ENCODE data around the gene ZEB1. TPM values are rescaled to one million over a fixed set of nuclear protein-coding genes. Genes with fewer than 3 reads are reported as not detected.

The ZEB1 gene
- total RNA-seq, 2 donors from 2014 or later, result 15.0 to 28.2 TPM

DNA sequence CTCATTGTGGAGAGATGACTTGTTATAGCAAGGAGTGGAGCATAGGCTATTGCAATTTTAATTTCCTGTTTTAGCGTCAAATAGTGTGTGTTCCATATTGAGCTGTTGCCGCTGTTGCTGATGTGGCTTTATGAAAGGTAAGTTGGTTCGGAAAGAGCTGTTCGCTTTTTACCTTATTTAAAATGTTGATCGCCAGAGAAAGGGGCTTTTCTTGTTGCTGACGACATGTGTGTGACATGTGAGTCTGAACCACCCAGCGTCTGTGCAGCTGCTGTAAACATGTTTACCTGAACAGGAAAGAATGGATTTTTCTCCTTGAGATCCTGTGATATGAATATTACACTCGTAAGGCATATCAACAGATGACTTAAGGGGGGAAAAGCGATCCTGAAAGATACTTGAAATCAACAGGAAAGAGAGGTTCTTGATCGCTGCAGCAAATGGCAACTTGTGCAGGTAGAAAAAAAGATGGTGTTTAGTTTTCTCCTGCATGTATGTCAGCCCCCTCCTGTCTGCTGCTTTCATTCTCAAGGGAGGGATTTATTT is 2.5 kb downstream of the ZEB1 start:
- no peaks in the 10 kb centered on the region for H3K36me3 ChIP-seq
- H3K27ac ChIP-seq, result peak overlapping the region; percentile 85 to 88
- TF ChIP-seq POLR2A (IDR thresholded peaks at IDR 0.05) (no peak), POLR2AphosphoS5 (IDR thresholded peaks at IDR 0.05) (no peak)
- TF ChIP-seq, protein P1, sequence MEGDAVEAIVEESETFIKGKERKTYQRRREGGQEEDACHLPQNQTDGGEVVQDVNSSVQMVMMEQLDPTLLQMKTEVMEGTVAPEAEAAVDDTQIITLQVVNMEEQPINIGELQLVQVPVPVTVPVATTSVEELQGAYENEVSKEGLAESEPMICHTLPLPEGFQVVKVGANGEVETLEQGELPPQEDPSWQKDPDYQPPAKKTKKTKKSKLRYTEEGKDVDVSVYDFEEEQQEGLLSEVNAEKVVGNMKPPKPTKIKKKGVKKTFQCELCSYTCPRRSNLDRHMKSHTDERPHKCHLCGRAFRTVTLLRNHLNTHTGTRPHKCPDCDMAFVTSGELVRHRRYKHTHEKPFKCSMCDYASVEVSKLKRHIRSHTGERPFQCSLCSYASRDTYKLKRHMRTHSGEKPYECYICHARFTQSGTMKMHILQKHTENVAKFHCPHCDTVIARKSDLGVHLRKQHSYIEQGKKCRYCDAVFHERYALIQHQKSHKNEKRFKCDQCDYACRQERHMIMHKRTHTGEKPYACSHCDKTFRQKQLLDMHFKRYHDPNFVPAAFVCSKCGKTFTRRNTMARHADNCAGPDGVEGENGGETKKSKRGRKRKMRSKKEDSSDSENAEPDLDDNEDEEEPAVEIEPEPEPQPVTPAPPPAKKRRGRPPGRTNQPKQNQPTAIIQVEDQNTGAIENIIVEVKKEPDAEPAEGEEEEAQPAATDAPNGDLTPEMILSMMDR (IDR thresholded peaks at IDR 0.05), result no peak
- no peaks in the 10 kb centered on the region for H3K4me1 ChIP-seq (replicated peaks)
- no peak for DNase-seq (ENCODE audit: low spot score)
- H3K9me3 ChIP-seq, result no peaks in the 10 kb centered on the region
- 27% methylated on average over 10 of the region's 10 CpGs for WGBS
- intact Hi-C loops (cut with DNase I), result loop anchor here (5.0 kb wide), 1 partner anchor 281 kb away; no protein-coding TSS in a partner anchor
- H3K27me3 ChIP-seq (replicated peaks; ENCODE audit: insufficient read depth), result no peaks in the 10 kb centered on the region
- H3K4me3 ChIP-seq, result peak overlapping the region; percentile 60 to 81

DNA sequence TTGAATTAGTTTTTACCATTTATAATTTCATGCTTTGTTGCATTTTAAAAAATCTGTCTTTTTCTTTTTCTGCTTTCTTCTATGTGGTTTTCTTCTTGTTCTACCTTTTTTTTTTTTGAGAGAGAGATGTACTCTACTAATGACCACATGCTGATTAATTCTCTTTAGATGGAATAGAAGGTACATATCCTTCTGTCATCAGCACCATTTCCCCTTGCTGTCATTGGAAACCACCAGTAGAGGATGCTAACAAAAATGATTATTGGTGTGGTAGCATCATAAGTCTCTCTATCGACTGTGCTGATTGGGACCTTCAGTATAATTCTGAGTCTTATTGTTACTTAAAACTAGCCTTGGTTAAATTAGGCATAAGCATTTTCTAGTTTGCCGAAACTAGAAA is 3.6 kb downstream of the ZEB1 start:
- no peak overlapping the region for H3K27ac ChIP-seq

GRCh38 chr10:31340343-31340742 is 21.3 kb downstream of the ZEB1 start:
- intact Hi-C loops (cut with DNase I), result no loop called here
- Histone ChIP-seq H3K9me3 (no peaks in the 10 kb centered on the region), H3K36me3 (no peaks in the 10 kb centered on the region), H3K27ac (no peak overlapping the region), H3K4me1 (replicated peaks) (no peaks in the 10 kb centered on the region), H3K4me3 (no peak overlapping the region), H3K27me3 (replicated peaks; ENCODE audit: insufficient read depth) (no peaks in the 10 kb centered on the region)
- no peak for DNase-seq (ENCODE audit: low spot score)
- TF ChIP-seq, protein P1 (IDR thresholded peaks at IDR 0.05), result no peak

More for the DNA sequence above, 3.6 kb downstream of the ZEB1 start:
- DNase-seq (ENCODE audit: low spot score), result no peak
- Histone ChIP-seq H3K9me3 (no peaks in the 10 kb centered on the region), H3K36me3 (no peaks in the 10 kb centered on the region), H3K4me3 (no peak overlapping the region), H3K27me3 (replicated peaks; ENCODE audit: insufficient read depth) (no peaks in the 10 kb centered on the region), H3K4me1 (replicated peaks) (no peaks in the 10 kb centered on the region)
- intact Hi-C loops (cut with DNase I), result loop anchor here (5.0 kb wide), 1 partner anchor 280 kb away; no protein-coding TSS in a partner anchor
- TF ChIP-seq POLR2AphosphoS5 (IDR thresholded peaks at IDR 0.05), result no peak
- TF ChIP-seq, protein P1 (IDR thresholded peaks at IDR 0.05), result no peak
- no peak for TF ChIP-seq POLR2A (IDR thresholded peaks at IDR 0.05)
- WGBS, result 90% methylated on average over 2 of the region's 2 CpGs

- Histone ChIP-seq H3K4me1 (replicated peaks) (no peaks in the 10 kb centered on the region), H3K4me3 (no peak overlapping the region), H3K27me3 (replicated peaks; ENCODE audit: insufficient read depth) (no peaks in the 10 kb centered on the region), H3K27ac (no peak overlapping the region), H3K9me3 (no peaks in the 10 kb centered on the region), H3K36me3 (no peaks in the 10 kb centered on the region)
- 91% methylated on average over 1 of the region's 1 CpG for WGBS
- intact Hi-C loops (cut with DNase I), result no loop called here
- TF ChIP-seq POLR2AphosphoS5 (IDR thresholded peaks at IDR 0.05) (no peak), POLR2A (IDR thresholded peaks at IDR 0.05) (no peak)
- TF ChIP-seq, protein P1 (IDR thresholded peaks at IDR 0.05), result no peak
- DNase-seq (ENCODE audit: low spot score), result no peak
These were observed 22.5 kb downstream of the ZEB1 start for GRCh38 chr10:31341552-31341951.

GRCh38 chr10:31343009-31343408 is 24.0 kb downstream of the ZEB1 start:
- DNase-seq (ENCODE audit: low spot score), result no peak
- H3K27me3 ChIP-seq (replicated peaks; ENCODE audit: insufficient read depth), result no peaks in the 10 kb centered on the region
- 44% methylated on average over 3 of the region's 3 CpGs for WGBS
- no peak overlapping the region for H3K4me3 ChIP-seq
- H3K4me1 ChIP-seq (replicated peaks), result no peaks in the 10 kb centered on the region
- TF ChIP-seq POLR2AphosphoS5 (IDR thresholded peaks at IDR 0.05) (no peak), POLR2A (IDR thresholded peaks at IDR 0.05) (no peak)
- TF ChIP-seq, protein P1 (IDR thresholded peaks at IDR 0.05), result no peak
- no peaks in the 10 kb centered on the region for H3K9me3 ChIP-seq
- H3K36me3 ChIP-seq, result no peaks in the 10 kb centered on the region
- intact Hi-C loops (cut with DNase I), result no loop called here
- no peak overlapping the region for H3K27ac ChIP-seq

All from prostate gland (tissue), 2 donors.